Endothelial cell (in vitro differentiated cells): ENCODE measurements around the gene ACAP3. TPM values are rescaled to one million over a fixed set of nuclear protein-coding genes. Genes with fewer than 3 reads are reported as not detected.

Experiments used
- DNase-seq: peaks from one replicate; pipeline ENCODE4 v3.0.0; 2021; ENCODE audit warnings: low spot score
- H3K27ac Mint-ChIP-seq: one replicate; pipeline ENCODE4 v1.8.0; 2021; ENCODE audit warnings: mixed read lengths, inconsistent platforms; ENCODE audit not compliant: unreplicated experiment
- H3K27me3 Mint-ChIP-seq: one replicate; pipeline ENCODE4 v1.8.0; 2021; ENCODE audit warnings: mild to moderate bottlenecking, moderate library complexity, mixed read lengths, inconsistent platforms; ENCODE audit not compliant: unreplicated experiment
- H3K36me3 Mint-ChIP-seq: one replicate; pipeline ENCODE4 v1.8.0; 2021; ENCODE audit warnings: mild to moderate bottlenecking, low read depth, mixed read lengths, inconsistent platforms; ENCODE audit not compliant: unreplicated experiment
- H3K4me1 Mint-ChIP-seq: one replicate; pipeline ENCODE4 v1.8.0; 2021; ENCODE audit warnings: mild to moderate bottlenecking, mixed read lengths, inconsistent platforms; ENCODE audit not compliant: unreplicated experiment
- H3K4me3 Mint-ChIP-seq: one replicate; pipeline ENCODE4 v1.8.0; 2021; ENCODE audit warnings: mild to moderate bottlenecking, mixed read lengths, inconsistent platforms; ENCODE audit not compliant: unreplicated experiment
- H3K9me3 Mint-ChIP-seq: one replicate; pipeline ENCODE4 v1.8.0; 2021; ENCODE audit warnings: mixed read lengths, inconsistent platforms; ENCODE audit not compliant: unreplicated experiment
- CTCF ChIP-seq: fragments of 200-600 bp; sonication (generic); IDR thresholded peaks from one replicate; pipeline ENCODE4 v1.5.0; 2021; ENCODE audit warnings: antibody characterized with exemption; ENCODE audit not compliant: unreplicated experiment
- total RNA-seq: library from RNA; stranded (reverse); fragmentation: NEBNext Ultra II Directional; extraction: Animal tissue kit (Norgen Biotek cat#: 25700); gene quantifications from one replicate; pipeline ENCODE4 v1.2.1, GENCODE V29; 2021; ENCODE audit not compliant: unreplicated experiment

The ACAP3 gene
- total RNA-seq, 1 donor from 2014 or later, result 54.0 TPM

GRCh38 chr1:1275836-1276235 lies 31.9 kb downstream of the ACAP3 start:
- DNase-seq, result no peak
- no peak for TF ChIP-seq CTCF
- no peak overlapping the region for H3K4me3 Mint-ChIP-seq
- peaks cover 21% of the 10 kb centered on the region for H3K4me1 Mint-ChIP-seq
- peak overlapping the region; percentile 36 for H3K27ac Mint-ChIP-seq
- peaks cover 19% of the 10 kb centered on the region for H3K27me3 Mint-ChIP-seq
- peaks cover 6% of the 10 kb centered on the region for H3K36me3 Mint-ChIP-seq
- H3K9me3 Mint-ChIP-seq, result no peaks in the 10 kb centered on the region

DNA sequence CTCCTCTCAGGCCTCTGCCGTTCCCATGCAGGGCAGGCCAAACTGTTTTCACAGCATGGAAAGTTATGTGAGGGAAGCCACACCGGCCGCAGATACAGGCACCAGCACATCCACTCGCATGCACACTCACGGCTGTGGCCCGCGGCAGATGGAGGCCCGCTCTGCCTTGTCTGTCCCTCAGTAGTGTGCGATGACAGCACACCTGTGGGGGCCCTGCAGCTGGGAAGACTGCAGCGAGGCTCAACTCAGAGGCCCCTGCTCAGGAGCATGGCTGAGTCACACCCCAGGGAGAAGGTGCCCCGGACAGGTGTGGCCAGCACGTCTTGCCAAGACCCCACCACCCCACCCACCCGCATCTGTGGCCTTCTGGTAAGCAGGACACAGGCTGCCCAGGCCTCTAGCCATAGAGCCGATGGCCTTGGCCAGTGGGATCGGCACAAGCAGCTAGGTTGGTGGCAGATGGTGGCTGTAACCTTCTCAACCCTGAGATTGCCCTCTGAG lies 32.7 kb downstream of the ACAP3 start:
- DNase-seq, result no peak
- Mint-ChIP-seq H3K36me3 (peaks cover 13% of the 10 kb centered on the region), H3K4me1 (peaks cover 29% of the 10 kb centered on the region), H3K27me3 (peaks cover 21% of the 10 kb centered on the region), H3K27ac (no peak overlapping the region), H3K4me3 (peak overlapping the region; percentile 81), H3K9me3 (no peaks in the 10 kb centered on the region)
- no peak for TF ChIP-seq CTCF

- Mint-ChIP-seq H3K4me1 (peaks cover 32% of the 10 kb centered on the region), H3K27ac (no peak overlapping the region), H3K4me3 (peak overlapping the region; percentile 81), H3K27me3 (peaks cover 22% of the 10 kb centered on the region), H3K36me3 (peaks cover 17% of the 10 kb centered on the region), H3K9me3 (no peaks in the 10 kb centered on the region)
- DNase-seq, result no peak
- TF ChIP-seq CTCF, result no peak
Measured at GRCh38 chr1:1274299-1274930, 33.3 kb downstream of the ACAP3 start.

- TF ChIP-seq CTCF, result no peak
- Mint-ChIP-seq H3K4me1 (peaks cover 32% of the 10 kb centered on the region), H3K27ac (peak within 1 kb of the TSS; percentile 88), H3K4me3 (peak within 1 kb of the TSS; percentile 95), H3K27me3 (peaks cover 22% of the 10 kb centered on the region), H3K36me3 (peaks cover 17% of the 10 kb centered on the region), H3K9me3 (no peaks in the 10 kb centered on the region)
- peak; percentile 96 for DNase-seq
Measured at GRCh38 chr1:1273512-1274298, 34.0 kb downstream of the ACAP3 start, which contains the start of gene UBE2J2. Gene UBE2J2 (minus strand): TSS chr1:1273854. CDS start chr1:1267992, 5,862 bp downstream.

DNA sequence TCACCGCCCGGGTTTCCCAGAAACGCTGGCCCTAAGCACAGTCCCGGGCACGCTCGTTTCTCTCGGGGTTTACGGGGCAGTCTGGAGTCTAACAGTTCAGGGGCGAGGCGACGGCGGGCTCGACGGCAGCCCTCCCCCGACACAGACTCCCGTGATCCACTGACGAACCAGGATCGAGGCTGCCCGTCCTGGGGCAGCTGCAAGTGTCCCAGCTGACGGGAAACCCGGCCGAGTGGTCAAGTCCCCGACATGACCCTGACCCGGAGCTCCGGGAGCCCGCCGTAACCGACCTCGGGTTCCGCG lies 34.6 kb downstream of the ACAP3 start:
- peak overlapping the region; percentile 88 for H3K27ac Mint-ChIP-seq
- H3K36me3 Mint-ChIP-seq, result peaks cover 17% of the 10 kb centered on the region
- peaks cover 22% of the 10 kb centered on the region for H3K27me3 Mint-ChIP-seq
- peak overlapping the region; percentile 95 for H3K4me3 Mint-ChIP-seq
- TF ChIP-seq CTCF, result no peak
- peaks cover 32% of the 10 kb centered on the region for H3K4me1 Mint-ChIP-seq
- DNase-seq, result no peak
- H3K9me3 Mint-ChIP-seq, result no peaks in the 10 kb centered on the region
